Measurements from ENCODE around the gene ROMO1.

Gene ROMO1

DNA sequence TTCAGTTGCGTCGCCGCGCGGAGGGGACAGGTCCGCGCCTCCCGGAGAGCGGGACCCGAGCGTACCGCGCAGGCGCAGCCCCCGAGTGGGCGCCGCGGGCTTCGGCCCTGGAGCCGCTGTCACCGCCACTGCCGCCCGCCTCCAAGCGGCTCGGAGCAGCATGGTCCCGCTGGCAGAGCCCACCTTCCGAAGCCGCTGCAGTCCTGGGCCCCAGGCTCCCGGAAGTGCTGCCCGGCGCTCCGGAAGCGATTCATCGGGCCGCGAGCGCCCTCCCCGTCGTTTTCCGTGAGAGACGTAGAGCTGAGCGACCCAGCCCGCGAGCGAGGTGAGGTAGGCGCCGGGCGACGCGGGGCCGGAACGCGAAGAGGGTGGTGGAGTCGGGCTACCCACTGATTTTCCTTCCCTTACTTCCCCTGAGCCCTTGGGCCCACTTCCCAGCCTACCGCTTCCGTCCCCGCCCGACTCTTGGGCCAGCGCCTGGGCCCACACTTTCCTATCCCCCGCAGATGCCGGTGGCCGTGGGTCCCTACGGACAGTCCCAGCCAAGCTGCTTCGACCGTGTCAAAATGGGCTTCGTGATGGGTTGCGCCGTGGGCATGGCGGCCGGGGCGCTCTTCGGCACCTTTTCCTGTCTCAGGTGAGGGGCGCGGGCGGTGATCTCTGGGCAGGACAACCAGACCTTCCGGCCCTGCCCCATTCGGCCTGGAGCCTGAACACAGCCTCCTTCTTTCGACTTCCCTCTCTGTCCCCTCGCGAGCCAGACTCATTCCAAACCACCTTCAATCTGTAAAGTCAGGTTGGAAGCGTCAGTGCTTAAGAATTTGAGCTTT, at the start of gene ROMO1, which contains the start of gene NFS1:
Gene ROMO1, plus strand, starts transcription at position 279 of the 830 bp plus-strand sequence. Its CDS starts 228 bp downstream, at position 507.
Gene NFS1, minus strand, starts transcription at position 226 of the 830 bp plus-strand sequence. Its CDS starts 64 bp downstream, at position 162.
- DNase-seq: peak; percentile 81 to 83

DNA sequence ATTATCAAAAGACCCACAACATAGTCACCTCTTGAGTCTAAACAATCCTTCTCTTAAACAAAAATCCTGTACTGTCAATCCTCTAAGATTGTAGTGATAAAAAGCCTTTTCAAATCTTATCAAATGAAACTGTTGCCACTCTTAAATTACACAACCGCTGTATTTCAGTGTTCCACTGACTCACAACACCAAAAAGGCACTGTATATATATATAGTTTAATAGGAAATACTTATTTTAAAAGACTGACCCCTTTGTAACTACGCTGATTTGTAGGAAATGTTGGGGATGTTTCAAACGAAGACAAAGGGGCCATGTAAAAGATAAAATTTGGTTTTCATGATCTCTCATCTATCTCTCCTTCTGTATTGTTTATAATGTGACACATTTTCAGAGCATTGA, 48.6 kb upstream of the ROMO1 start:
- no peak for DNase-seq

DNA sequence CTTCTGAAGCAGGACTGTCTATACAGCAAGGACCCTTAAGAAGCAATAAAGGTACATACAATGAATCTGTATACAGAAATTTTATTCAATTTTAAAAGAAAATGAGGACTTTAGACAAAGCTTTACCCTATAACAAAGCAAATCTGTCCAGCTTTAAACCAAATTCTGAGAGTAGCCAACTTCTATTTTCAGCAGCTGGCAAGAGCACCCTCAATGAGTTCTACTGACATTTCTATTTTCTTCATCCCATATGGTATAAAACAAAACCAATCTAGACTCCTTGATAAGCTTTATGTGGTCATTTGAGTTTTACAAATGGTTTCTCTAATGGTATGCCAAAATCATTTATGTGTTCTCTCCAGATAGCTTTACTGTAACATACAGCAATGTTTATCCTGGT, 47.2 kb upstream of the ROMO1 start:
- DNase-seq: no peak

DNA sequence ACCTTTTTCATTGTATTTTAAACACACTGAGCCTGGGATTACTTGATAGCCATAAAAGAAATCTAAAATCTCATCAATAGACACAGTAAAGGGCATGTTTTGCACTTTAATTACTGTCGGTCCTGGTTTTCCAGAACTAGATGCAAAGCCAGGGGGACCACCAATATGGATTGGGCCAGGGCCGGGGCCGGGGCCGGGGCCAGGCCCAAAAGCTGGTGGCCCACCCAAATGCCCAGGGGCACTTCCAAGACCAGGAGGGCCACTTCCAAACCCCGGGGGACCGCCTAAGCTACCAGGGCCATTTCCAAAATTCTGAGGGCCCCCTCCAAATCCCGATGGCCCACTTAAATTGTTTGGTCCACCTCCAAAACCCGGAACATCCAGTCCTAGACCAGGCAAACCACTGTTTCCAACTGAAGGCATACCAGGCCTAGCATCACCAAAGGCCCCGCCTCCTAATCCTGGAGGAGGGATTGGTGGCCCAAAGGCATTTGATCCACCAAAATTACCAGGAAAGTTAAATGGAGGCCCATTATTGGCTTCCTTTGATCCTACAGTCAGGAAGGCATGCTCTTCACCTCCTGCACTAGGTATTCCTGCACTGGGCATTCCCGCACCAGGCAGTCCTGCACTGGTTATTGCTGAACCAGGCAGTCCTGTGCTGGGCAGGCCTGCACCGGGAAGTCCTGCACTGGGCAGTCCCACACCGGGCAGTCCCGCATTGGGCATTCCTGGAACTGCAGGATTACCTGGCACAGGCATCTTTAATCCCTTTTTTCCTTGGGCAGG, 46.4 kb upstream of the ROMO1 start:
- no peak for DNase-seq

DNA sequence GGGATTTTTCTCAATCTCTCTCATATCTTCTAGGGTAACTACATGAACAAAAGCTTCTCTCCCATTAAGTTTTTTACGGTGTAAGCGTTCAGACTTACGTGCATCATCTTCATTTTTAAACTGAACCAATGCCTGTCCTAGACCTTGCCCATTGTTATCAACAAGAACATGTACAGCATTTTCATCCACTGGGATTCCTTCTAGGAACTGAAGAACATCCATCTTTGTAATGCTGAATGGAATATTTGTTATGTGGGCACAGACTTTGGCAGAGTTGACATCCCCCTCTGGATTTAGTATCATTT, 45.8 kb upstream of the ROMO1 start:
- DNase-seq: no peak

DNA sequence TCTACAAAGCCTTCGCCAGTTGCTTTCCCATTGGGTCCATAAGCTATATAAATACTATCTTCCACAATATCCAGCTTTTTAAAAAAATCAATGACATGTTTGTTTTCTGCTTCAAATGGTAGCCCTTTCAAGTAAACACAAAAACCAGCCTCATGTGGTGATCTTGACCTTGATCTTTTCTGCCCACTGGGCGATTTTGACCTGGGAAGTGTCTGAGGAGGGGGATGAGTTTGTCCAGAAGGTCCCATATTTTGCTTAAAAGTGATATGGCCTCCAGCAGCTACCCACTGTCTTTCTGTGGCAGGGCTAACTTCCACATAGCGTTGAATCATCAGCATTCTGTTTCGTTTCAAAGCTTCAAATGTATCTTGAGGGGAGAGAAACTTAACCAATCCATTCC, 45.3 kb upstream of the ROMO1 start:
- no peak for DNase-seq

DNA sequence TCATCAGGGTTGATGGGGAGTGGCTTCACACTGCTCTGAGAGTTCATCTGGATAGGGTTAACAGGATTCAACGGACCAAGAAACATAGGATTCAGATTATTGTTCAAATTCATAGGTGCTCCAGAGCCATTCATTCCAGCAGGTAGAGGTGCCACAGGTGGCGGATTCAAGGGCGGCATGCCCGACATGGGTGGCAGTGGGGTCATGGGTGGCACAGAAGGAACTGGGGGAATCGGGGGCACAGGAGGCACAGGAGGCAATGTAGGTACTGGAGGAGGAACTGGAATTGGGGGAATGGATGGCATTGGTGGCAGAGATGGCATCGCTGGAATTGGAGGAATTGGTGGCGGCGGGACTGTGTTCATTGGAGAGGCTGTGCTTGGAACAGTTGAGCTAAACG, 44.8 kb upstream of the ROMO1 start:
- no peak for DNase-seq

DNA sequence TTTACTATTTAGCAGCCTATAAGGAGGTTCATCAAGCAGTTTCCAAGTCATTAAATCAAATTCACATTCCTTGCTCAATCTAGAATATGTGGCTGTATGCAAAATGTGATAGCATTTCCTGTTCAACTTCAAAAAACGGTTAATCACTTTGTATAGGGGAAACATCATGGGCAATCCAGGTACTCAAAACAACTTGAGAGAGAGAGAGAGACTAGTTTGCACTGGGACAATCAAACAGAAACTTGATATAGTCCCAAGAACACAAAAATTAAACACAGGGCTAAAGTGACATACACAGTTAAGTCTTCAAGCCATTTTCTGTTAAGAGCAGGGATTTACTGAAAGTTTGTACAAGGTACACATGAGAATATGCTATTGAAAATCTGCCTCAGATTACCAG, 41.9 kb upstream of the ROMO1 start:
- DNase-seq: no peak

DNA sequence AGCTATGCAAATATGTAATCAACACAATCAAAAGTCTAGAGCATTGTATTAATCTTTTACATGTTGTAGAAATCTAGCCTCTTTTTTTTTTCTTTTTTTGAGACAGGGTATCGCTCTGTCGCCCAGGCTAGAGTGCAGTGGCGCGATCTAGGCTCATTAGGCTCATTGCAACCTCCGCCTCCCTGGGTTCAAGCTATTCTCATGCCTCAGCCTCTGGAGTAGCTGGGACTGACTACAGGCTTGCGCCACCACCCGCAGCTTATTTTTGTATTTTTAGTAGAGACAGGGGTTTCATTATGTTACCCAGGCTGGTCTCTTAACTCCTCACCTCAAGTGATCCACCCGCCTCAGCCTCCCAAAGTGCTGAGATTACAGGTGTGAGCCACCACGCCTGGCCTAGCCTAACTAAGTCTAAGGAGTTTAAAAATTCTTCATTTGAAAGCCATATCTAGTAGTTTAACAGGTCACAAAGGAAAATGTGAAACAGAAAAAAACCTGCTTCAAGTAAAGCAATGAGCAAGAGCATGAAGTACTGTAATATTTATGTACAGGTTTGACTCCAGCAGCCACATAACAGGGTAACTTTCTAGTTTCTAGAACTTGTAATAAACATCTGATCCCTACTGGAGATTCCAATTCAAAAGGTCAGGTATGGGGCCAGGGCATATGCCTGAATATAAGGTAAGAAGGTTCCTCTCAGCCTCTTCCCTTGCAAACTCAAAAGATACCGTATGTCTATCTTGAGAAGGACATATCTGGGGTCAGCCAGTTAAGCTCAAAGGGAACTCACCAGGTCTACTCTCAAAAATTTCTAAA, 38.9 kb upstream of the ROMO1 start:
- DNase-seq: peak; percentile 16 to 22

DNA sequence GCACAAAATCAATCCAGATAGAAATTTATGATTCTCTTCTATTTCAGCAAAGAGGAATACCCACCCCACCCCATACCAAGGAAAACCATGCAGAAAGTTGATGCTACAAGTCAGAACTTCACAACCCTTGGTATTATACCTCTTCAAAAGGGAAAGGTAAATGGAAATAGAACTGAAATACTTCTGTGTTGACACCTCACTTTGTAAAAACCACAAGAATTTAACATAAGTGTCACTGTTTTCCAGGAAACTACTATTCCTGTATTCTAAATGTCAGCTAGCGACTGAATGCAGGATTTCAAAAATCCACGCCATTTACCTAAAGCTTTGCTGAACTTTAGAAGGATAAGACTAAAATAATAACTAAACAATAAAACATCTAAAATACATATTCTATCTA, 38.2 kb upstream of the ROMO1 start:
- DNase-seq: no peak

DNA sequence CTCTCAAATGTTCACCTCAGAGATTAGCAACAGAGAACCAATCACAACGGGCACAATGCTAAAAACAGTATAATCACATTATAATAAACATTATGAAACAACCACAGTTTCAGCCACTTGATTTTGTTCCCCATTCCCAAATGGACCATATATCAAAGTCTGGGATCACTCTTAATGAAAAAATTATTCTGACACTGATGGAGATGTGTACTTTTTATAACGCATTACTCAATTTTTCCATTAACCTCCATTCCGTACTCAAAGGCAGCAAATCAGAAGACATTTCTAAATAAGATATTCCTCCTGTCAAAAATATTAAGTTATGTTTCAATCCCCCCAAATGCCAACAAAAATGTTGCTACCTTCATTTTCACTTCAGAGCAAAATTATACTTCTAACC, 37.3 kb upstream of the ROMO1 start:
- DNase-seq: no peak

DNA sequence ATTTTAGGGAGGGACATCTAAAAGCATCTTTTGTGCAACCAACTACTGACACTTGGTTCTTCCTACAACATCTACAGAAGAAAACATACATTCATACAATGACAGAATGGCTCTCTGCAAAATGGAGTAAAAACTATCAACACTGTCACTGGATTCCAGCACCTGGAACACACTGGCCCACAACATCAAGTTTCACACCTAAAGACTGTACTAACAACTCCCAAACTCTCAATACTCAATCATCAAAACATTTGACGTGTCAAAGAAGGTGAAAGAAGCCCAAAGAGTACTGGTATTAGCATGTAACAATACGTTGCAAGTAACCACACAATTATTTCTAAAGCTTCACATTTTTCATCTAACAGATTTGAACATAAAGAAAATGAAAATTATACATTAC, 36.7 kb upstream of the ROMO1 start:
- no peak for DNase-seq

DNA sequence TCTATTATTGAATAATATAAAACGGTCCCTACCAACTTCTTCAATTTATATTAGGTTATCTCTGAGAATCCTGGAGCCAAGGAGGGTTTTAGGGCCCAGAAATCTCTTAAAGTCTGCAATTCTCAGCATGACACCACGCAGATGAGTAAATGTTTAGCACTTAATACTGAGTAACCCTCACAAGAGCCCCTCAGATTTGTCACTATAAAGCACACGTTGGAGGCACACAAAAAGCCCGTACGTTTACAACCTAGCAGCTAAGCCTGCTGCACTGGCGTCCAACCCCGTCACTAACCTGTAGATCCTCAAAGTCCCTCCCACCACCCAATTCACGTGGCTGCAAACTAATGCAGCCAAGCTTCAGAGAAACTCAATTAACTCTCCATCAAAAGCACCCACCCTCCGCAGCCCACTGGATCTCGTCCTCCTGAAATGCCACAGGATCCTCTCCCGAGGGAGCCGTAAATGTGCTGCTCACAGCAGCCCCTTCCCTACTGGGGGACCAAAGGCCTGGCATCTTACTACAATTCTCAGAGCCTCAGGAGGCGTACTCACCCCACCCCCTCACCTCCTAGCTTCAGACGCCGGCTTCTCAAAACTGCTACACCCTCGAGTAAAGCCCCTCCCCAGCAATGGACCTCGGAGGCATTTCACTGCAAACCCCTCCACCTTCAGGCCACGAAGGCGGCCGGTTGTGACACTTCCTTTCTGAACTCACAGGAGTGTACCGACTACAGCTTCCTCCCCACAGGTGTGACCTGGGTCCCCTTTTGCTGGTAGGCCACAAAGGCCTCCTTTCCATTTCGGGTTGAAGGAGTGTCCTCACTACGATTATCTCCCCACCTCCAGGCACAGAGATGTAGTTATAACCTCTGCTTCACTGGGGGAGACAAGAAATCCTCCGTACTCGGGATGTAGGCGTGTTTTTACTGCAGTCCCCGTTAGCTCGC, 35.4 kb upstream of the ROMO1 start:
- DNase-seq: peak; percentile 45

DNA sequence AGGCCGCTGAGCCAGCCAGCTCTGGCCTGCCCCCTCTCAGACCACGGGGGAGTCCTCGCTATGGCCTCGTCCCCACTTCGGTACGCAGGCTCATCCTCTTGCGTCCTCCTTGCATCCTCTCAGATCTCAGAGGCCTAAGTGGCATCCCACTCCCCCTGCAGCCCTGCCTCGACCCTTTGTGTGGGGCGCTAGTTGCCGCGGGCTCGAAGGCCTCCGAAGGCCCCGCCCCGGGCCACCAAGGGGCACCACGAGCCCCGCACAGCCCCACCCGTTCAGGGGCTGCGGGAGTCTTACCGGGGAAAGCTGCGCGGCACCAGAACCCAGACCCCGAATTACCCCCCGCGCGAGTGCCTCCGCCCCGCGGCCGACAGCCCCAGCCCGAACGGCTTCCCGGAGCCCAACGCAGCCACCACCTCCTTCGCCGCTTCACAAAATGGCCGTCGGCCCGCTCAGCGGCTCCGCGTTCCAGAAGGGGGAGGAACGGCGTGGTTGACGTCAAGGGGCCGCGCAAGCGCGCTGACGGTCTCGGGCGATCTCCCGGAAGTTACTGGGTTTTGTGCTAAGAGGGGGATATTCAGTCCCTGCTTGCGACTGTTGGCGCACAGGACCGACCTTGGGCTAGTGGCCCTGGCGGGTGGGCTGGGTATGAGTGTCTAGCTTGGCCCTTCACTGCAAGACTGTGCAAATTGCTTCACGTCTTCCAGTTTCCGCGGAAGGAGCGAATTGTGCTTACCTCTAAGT, 34.6 kb upstream of the ROMO1 start, which contains the start of the genes CPNE1 and RBM12:
Gene CPNE1, minus strand, starts transcription at position 435 of the 741 bp plus-strand sequence. CDS start 31,977 bp downstream, outside the sequence.
Gene RBM12, minus strand, starts transcription at position 435 of the 741 bp plus-strand sequence. CDS start 9,578 bp downstream, outside the sequence.
- peak; percentile 88 for DNase-seq

DNA sequence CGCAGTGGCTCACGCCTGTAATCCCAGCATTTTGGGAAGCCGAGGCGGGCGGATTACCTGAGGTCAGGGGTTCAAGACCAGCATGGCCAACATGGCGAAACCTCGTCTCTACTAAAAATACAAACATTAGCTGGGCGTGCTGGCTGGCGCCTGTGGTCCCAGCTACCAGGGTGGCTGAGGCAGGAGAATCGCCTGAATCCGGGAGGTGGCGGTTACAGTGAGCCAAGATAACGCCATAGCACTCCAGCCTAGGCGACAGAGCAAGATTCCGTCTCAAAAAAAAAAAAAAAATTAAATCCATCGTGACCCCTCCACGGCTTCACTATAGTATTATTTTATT, 33.3 kb upstream of the ROMO1 start:
- no peak for DNase-seq

DNA sequence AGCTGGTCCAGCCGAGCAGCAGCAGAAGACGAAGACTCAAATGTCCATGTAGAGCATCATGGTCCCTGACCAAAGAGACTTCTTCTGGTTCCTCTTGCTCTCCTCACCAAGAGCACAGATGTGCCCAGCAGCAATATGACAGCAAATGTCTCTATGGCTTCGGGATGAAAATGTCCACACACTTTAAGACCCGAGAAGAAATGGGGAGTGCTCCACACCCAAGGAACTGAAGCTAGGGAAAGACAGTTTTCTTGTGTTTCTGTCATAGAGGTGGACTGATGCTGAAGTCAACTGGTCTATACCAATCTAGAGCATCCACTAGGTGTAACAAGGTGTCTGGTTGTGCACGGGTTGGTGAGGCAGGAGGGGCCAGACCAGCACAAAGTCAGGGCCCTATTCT, 30.0 kb upstream of the ROMO1 start:
- DNase-seq: no peak

DNA sequence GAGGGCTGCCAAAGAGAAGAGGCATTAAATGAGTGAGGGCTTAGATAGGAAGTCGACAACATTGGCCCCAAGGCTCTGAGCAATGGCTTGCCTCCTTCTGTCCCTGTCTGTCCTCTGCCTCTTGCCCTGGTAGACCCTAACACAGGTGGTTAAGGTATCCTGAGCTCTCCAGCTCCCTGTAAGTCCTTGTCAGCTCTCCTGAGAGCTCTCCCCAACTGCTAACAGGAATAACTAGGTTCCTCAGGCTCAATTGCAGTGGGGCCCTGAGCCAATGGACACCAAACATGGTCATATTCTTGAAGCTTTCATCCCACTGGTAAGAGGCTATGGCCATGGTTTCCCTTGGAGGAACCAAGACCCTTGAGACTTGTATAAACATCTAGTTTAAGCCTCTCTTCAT, 29.5 kb upstream of the ROMO1 start:
- no peak for DNase-seq

DNA sequence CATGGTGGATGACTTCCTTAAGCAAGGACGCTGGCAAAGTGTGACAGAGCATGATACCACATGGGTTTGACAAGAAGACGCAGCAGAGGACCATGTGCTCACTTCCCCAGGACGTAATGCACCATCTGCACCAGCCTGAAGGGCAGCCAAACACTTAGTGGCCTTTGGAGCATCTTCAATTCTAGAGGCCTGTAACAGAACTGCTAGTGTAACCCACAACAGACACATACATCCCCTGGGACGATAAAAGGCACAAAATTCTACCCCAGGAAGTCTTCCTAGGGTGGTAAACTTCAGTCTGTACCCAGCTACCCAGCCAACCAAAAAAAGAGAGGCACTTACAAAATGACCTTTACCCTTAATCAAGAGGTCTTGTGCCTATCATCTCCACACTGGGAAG, 25.3 kb upstream of the ROMO1 start:
- DNase-seq: no peak

DNA sequence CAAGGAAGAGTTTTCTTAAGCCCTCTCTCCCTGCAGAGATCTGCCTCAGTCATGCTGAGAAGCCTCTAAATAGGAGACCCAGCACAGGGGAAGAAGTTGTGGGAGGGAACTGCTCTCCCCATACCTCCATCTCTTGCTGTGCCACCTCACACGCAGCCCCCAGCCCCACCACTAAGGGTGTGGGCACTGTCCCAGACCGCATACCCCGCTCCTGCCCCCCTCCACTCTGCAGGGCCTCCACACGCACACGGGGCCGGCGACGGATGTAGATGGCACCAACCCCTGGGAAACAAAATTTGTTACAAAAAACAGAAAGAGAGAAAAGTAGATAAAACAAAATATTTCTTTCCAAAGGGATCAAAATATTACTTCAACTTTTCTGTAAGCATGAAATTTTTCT, 24.3 kb upstream of the ROMO1 start:
- DNase-seq: no peak

DNA sequence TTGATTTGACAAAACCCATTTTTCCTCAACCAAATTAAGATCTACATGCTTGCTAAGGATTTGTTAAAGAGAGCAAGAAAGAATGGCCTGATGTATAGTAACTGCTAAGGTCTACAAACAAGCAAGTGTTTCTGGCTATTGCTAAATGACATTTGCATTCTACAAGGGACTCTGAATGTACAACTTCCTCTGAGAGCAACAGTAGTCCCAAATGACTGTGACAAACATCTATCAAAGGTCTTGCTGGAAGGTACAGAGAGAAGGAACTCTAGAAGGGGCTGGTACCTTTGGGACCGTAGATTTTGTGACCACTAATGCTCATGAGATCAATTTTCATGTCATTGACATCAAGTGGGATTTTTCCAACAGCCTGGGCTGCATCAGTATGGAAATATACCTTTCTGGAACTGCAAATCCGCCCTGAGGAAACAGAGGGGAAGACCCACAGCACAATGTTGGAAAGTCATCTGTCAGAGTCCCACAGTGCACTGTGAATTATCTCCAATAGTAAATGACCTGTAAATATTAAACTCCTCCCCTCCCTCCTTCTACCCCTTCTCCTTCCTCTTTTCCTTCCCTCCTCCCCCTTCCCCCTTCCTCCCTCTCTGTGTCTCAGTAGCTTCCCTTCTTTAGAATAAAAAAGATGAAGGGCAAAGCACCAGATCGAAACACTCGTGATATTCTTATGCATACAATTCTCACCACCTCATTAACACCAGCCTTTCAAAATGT, 18.6 kb upstream of the ROMO1 start:
- DNase-seq: no peak

DNA sequence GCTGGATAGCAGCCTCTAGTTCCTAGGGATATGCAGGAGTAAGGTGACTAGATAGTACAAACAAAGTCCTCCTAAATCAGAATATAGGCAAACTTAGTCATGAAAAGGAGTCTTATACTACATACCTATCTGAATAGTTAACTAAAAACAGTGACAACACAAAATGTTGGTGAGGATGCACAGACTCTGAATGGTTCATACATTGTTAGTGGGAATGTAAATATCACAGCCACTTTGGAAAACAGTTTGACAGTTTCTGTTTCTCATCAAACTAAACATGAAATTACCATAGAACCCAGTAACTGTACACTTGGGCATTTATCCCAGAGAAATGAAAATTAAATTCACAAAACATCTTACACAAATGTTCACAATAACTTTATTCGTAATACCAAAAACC, 17.2 kb upstream of the ROMO1 start:
- no peak for DNase-seq

All from stimulated activated CD4-positive, alpha-beta T cell treated with anti-CD3 and anti-CD28 coated beads, Interleukin-2, amount 100 ng/mL, for 48 hours (primary cell).